Kidney (tissue), 14 donors: ENCODE measurements around the gene MKNK1. TPM values are rescaled to one million over a fixed set of nuclear protein-coding genes. Genes with fewer than 3 reads are reported as not detected.

Experiments used
- DNase-seq, 5 donors: peaks; one replicate each; pipeline ENCODE4 v3.0.0-alpha.2; 2013 to 2020
- FAIRE-seq: peaks from 2 replicates; lab custom pipeline; 2012; peaks lifted over from hg19 to GRCh38; lab: Jason Lieb, UNC
- H3K27ac ChIP-seq, 2 donors: one replicate each; pipeline ENCODE4 v1.7.0; 2013; ENCODE audit warnings: low read depth in 2 of 2, low read length in 2 of 2, inconsistent platforms in 1 of 2
- H3K27me3 ChIP-seq: one replicate; pipeline ENCODE4 v1.7.1; 2013; ENCODE audit warnings: low read length, inconsistent platforms; ENCODE audit not compliant: control insufficient read depth, insufficient read depth
- H3K36me3 ChIP-seq, 3 donors: one replicate each; pipeline versions ENCODE4 v1.7.0 to v1.7.1; 2013; ENCODE audit warnings: low read length in 3 of 3, control low read depth in 1 of 3, inconsistent platforms in 1 of 3; ENCODE audit not compliant: insufficient read depth in 3 of 3, control insufficient read depth in 2 of 3
- H3K4me1 ChIP-seq, 3 donors: one replicate each; pipeline versions ENCODE4 v1.7.0 to v1.7.1; 2013; ENCODE audit warnings: low read length in 3 of 3, inconsistent platforms in 1 of 3, low read depth in 1 of 3; ENCODE audit not compliant: control insufficient read depth in 2 of 3, insufficient read depth in 2 of 3
- H3K4me3 ChIP-seq, 3 donors: one replicate each; pipeline versions ENCODE4 v1.7.0 to v1.8.1; 2013; ENCODE audit warnings: low read length in 3 of 3, control low read depth in 1 of 3, inconsistent platforms in 1 of 3
- H3K9ac ChIP-seq, 3 donors: one replicate each; pipeline versions ENCODE4 v1.7.0 to v1.7.1; 2013; ENCODE audit warnings: low read length in 3 of 3, control low read depth in 1 of 3, inconsistent platforms in 1 of 3
- H3K9me3 ChIP-seq, 3 donors: one replicate each; pipeline versions ENCODE4 v1.7.0 to v1.7.1; 2013; ENCODE audit warnings: low read length in 3 of 3, control low read depth in 1 of 3, inconsistent platforms in 1 of 3; ENCODE audit not compliant: control insufficient read depth in 2 of 3, insufficient read depth in 1 of 3
- intact Hi-C: fragments of 100-400 bp; cut with DNase I; formaldehyde crosslinking; loops from one replicate; pipeline ENCODE4 v1.11.1; 2022
- polyA plus RNA-seq: library from polyadenylated mRNA; stranded (reverse); fragments of 350-450 nt; fragmentation: Illumina TruSeq; extraction: RNeasy Lipid Tissue Mini Kit (QIAGEN cat#74804); gene quantifications from one replicate; pipeline ENCODE4 v1.2.3, GENCODE V29; 2014; ENCODE audit warnings: low read depth, low replicate concordance; ENCODE audit not compliant: insufficient read depth
- total RNA-seq: library from RNA; stranded (reverse); fragmentation: NEBNext Ultra II Directional; extraction: Animal tissue kit (Norgen Biotek cat#: 25700); gene quantifications from one replicate; pipeline ENCODE4 v1.2.1, GENCODE V29; 2021
- TF ChIP-seq, protein P1 (sequence below): IDR thresholded peaks from 3 replicates; pipeline ENCODE4 v1.5.1; 2012; ENCODE audit warnings: mild to moderate bottlenecking, moderate library complexity, borderline replicate concordance; ENCODE audit not compliant: insufficient read depth; ENCODE audit errors: extremely low read depth
- donor health status: control.
- donor health status: control.
- donor health status: control.
- donor health status: control.
- donor health status: control.
- donor health status: DM: yes; HTN: yes; CAD: no.
- donor health status: Normal renal cell carcinoma (clear cell type).

The MKNK1 gene
- total and polyA plus RNA-seq, 2 donors from 2014 or later: 17.5 to 49.7 TPM

DNA sequence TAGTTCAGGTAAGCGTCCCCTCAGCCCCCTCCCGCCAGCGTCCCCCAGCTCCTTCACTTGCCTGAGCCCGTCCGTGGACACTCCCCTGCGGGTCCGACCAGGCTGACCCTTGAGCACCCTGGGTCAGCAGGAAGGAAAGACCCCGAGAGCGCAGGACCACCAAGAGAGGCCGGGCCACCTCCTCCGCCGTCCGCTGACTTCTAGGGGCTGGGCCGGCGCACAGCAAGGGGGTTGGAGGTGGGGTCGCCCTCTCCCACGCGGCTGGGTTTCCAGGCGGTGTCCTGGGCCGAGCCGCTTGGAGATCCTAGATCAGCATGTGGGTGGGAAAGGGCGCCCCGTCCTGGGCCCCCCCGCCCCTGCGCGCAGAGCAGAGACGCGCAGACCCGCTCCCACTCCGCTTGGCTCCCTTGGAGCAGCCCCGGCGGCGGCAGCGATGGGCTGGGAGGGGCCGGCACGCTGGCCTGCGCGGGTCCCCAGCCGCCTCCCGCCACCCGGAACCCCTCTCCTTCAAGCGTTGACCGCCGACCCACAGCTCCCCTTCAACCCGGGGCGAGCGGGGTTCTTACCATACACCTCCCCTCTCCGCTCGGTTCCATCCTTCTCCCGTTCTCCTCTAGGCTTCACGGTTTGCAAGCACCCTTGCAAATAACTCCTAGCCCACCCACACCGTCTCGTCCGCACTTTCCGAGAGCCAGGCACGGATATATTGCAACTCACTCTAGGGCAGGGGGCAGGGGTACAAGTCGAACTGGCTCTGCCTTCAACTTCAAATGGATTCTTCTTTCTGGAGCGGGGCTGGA is 60.1 kb downstream of the MKNK1 start:
- no peak overlapping the region for H3K9ac ChIP-seq
- no peak overlapping the region for H3K27ac ChIP-seq
- no peaks in the 10 kb centered on the region for H3K4me1 ChIP-seq
- H3K9me3 ChIP-seq: no peaks in the 10 kb centered on the region
- H3K27me3 ChIP-seq: peaks cover 8% of the 10 kb centered on the region
- intact Hi-C loops: no loop called here
- no peaks in the 10 kb centered on the region for H3K36me3 ChIP-seq
- TF ChIP-seq, protein P1, sequence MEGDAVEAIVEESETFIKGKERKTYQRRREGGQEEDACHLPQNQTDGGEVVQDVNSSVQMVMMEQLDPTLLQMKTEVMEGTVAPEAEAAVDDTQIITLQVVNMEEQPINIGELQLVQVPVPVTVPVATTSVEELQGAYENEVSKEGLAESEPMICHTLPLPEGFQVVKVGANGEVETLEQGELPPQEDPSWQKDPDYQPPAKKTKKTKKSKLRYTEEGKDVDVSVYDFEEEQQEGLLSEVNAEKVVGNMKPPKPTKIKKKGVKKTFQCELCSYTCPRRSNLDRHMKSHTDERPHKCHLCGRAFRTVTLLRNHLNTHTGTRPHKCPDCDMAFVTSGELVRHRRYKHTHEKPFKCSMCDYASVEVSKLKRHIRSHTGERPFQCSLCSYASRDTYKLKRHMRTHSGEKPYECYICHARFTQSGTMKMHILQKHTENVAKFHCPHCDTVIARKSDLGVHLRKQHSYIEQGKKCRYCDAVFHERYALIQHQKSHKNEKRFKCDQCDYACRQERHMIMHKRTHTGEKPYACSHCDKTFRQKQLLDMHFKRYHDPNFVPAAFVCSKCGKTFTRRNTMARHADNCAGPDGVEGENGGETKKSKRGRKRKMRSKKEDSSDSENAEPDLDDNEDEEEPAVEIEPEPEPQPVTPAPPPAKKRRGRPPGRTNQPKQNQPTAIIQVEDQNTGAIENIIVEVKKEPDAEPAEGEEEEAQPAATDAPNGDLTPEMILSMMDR: no peak
- FAIRE-seq (no peak), DNase-seq (peak in 2 of 5 donors; percentile 43 to 66)
- no peak overlapping the region for H3K4me3 ChIP-seq

DNA sequence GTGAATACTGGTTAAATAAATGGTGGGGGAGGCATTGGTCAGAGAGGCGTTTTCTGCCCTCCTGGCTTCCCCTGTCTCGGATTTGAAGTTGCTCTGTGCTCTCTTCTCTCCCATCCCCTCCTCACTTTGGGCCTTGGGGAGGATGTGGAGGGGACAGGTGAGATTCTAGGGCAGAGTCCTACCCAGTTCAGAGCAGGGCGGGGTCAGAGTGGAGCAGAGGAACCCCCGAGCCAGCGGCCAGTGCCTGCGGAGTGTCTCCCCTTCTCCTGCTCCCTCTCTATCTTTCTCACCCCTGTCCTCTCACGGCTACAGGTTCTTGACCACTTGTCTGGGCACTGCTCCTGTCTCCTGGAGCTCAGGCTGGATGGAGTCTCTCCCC is 60.7 kb downstream of the MKNK1 start:
- intact Hi-C loops: no loop called here
- peak in 1 of 5 donors; percentile 49 for DNase-seq
- H3K4me3 ChIP-seq: no peak overlapping the region
- no peak for FAIRE-seq
- TF ChIP-seq, protein P1: no peak
- H3K36me3 ChIP-seq: no peaks in the 10 kb centered on the region
- H3K27me3 ChIP-seq: peaks cover 8% of the 10 kb centered on the region
- H3K27ac ChIP-seq: no peak overlapping the region
- peaks cover 0 to 4% (median 0%) of the 10 kb centered on the region in 3 donors for H3K4me1 ChIP-seq
- no peaks in the 10 kb centered on the region for H3K9me3 ChIP-seq
- H3K9ac ChIP-seq: no peak overlapping the region

DNA sequence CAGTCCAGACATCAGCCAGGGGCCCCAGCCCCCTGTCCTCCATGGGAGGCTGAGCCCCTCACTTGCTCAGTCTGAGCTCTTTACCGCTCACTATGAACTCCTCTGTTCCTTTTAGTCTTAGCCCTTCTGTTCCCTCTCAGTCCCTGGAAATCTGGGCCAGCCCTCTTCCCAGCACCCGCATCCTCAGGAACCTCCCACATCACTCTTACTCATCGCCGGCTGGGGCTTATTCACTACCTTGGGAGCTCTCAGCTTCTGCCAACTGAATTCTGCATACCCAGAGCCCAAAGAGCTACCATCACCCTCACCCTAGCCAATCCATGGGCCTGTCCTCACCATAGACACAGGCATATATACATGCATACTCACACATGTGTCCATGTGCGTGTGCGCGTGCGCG is 64.1 kb downstream of the MKNK1 start:
- Histone ChIP-seq H3K9ac (no peak overlapping the region), H3K36me3 (no peaks in the 10 kb centered on the region), H3K27ac (no peak overlapping the region), H3K9me3 (no peaks in the 10 kb centered on the region), H3K4me3 (no peak overlapping the region), H3K27me3 (peaks cover 8% of the 10 kb centered on the region), H3K4me1 (peaks cover 0 to 15% (median 7%) of the 10 kb centered on the region in 3 donors)
- FAIRE-seq: no peak
- TF ChIP-seq, protein P1: no peak
- DNase-seq: peak in 1 of 5 donors; percentile 27
- intact Hi-C loops: loop anchor here (10.0 kb wide), 1 partner anchor 185 kb away; no protein-coding TSS in a partner anchor
